Activated naive CD4-positive, alpha-beta T cell treated with anti-CD3 and anti-CD28 coated beads for 36 hours (primary cell): ENCODE results near the gene TP53TG3B. TPM values are rescaled to one million over a fixed set of nuclear protein-coding genes. Genes with fewer than 3 reads are reported as not detected.
A peak's percentile ranks its signal among the peaks of the same experiment; 100 is the strongest.
"Not testable (repeated sequence)": the region's sequence is repeated elsewhere in the genome, so short reads cannot be mapped to it uniquely, and the experiment has no call there.

ENCODE experiments used
- CTCF ChIA-PET: fragments of 350-600 bp; sonication (Branson Sonifier 250); formaldehyde crosslinking; loops from one replicate; lab custom pipeline; 2021; ENCODE audit warnings: antibody characterized with exemption; lab: Charles Lee
- DNase-seq: peaks from one replicate; pipeline ENCODE4 v3.0.0-alpha.2; 2020
- H3K27ac Mint-ChIP-seq: one replicate; pipeline ENCODE4 v1.8.0; 2021; ENCODE audit warnings: mild to moderate bottlenecking, mixed read lengths
- H3K27me3 Mint-ChIP-seq: one replicate; pipeline ENCODE4 v1.8.0; 2021; ENCODE audit warnings: low read depth, mixed read lengths
- H3K36me3 Mint-ChIP-seq: one replicate; pipeline ENCODE4 v1.8.0; 2021; ENCODE audit warnings: low read depth, mixed read lengths
- H3K4me1 Mint-ChIP-seq: one replicate; pipeline ENCODE4 v1.8.0; 2021; ENCODE audit warnings: low read depth, mixed read lengths
- H3K4me3 Mint-ChIP-seq: one replicate; pipeline ENCODE4 v1.8.0; 2021; ENCODE audit warnings: mild to moderate bottlenecking, moderate library complexity, mixed read lengths
- H3K9me3 Mint-ChIP-seq: one replicate; pipeline ENCODE4 v1.8.0; 2021; ENCODE audit warnings: mixed read lengths
- intact Hi-C: fragments of 100-400 bp; cut with micrococcal nuclease; formaldehyde crosslinking; loops from one replicate; pipeline ENCODE4 v1.15.1; 2023
- total RNA-seq, 2 experiments: library from RNA; stranded (reverse); gene quantifications; one replicate each; pipeline ENCODE4 v1.2.3, GENCODE V29; 2021

TP53TG3B gene
- not detected for total RNA-seq

GRCh38 chr16:33360541-33360940 lies at the start of gene TP53TG3B:
TSS of gene TP53TG3B (plus strand) at chr16:33360841. CDS start at chr16:33360909, 68 bp downstream.
- H3K4me3 Mint-ChIP-seq, H3K9me3 Mint-ChIP-seq, CTCF ChIA-PET, DNase-seq, H3K27me3 Mint-ChIP-seq, H3K36me3 Mint-ChIP-seq, intact Hi-C loops, H3K27ac Mint-ChIP-seq, H3K4me1 Mint-ChIP-seq: not testable (repeated sequence)

DNA sequence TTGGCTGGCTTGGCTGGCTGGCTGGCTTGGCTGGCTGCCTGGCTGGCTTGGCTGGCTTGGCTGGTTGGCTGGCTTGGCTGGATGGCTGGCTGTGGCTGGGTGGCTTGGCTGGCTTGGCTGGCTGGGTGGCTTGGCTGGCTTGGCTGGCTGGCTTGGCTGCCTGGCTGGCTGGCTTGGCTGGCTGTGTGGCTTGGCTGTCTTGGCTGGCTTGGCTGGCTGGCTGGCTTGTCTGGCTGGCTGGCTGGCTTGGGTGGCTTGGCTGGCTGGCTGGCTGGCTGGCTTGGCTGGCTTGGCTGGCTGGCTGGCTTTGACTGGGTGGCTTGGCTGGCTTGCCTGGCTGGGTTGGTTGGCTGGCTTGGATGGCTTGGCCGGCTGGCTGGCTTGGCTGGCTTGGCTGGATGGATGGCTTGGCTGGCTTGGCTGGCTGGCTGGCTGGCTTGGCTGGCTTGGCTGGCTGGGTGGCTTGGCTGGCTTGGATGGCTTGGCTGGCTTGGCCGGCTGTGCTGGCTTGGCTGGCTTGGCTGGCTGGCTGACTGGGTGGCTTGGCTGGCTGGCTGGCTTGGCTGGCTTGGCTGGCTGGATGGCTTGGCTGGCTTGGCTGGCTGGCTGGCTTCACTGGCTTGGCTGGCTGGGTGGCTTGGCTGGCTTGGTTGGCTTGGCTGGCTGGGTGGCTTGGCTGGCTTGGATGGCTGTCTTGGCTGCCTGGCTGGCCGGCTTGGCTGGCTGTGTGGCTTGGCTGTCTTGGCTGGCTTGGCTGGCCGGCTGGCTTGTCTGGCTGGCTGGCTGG lies 24.2 kb upstream of the TP53TG3B start:
- intact Hi-C loops, H3K27me3 Mint-ChIP-seq, H3K36me3 Mint-ChIP-seq, CTCF ChIA-PET, H3K9me3 Mint-ChIP-seq, H3K4me3 Mint-ChIP-seq, H3K27ac Mint-ChIP-seq, H3K4me1 Mint-ChIP-seq: not testable (repeated sequence)
- DNase-seq = peak; percentile 48

DNA sequence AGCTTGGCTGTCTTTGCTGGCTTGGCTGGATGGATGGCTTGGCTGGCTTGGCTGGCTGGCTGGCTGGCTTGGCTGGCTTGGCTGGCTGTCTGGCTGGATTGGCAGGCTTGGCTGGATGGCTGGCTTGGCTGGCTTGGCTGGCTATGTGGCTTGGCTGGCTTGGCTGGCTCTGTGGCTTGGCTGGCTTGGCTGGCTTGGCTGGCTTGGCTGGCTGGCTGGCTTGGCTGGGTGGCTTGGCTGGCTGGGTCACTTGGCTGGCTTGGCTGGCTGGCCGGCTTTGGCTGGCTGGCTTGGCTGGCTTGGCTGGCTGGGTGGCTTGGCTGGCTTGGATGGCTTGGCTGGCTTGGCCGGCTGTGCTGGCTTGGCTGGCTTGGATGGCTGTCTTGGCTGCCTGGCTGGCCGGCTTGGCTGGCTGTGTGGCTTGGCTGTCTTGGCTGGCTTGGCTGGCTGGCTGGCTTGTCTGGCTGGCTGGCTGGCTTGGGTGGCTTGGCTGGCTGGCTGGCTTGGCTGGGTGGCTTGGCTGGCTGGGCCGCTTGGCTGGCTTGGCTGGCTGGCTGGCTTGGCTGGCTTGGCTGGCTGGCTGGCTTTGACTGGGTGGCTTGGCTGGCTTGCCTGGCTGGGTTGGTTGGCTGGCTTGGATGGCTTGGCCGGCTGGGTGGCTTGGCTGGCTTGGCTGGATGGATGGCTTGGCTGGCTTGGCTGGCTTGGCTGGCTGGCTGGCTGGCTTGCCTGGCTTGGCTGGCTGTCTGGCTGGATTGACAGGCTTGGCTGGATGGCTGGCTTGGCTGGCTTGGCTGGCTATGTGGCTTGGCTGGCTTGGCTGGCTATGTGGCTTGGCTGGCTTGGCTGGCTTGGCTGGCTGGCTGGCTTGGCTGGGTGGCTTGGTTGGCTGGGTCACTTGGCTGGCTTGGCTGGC lies 22.8 kb upstream of the TP53TG3B start:
- H3K27me3 Mint-ChIP-seq, H3K36me3 Mint-ChIP-seq, CTCF ChIA-PET, intact Hi-C loops, H3K9me3 Mint-ChIP-seq, H3K27ac Mint-ChIP-seq, H3K4me3 Mint-ChIP-seq, H3K4me1 Mint-ChIP-seq: not testable (repeated sequence)
- DNase-seq = peak; percentile 31

GRCh38 chr16:33338543-33338951 lies 22.1 kb upstream of the TP53TG3B start:
- H3K9me3 Mint-ChIP-seq, H3K4me3 Mint-ChIP-seq, H3K36me3 Mint-ChIP-seq, H3K27me3 Mint-ChIP-seq, CTCF ChIA-PET, H3K4me1 Mint-ChIP-seq, intact Hi-C loops, H3K27ac Mint-ChIP-seq: not testable (repeated sequence)
- peak; percentile 15 for DNase-seq

- H3K4me1 Mint-ChIP-seq, H3K36me3 Mint-ChIP-seq, H3K27me3 Mint-ChIP-seq, intact Hi-C loops, CTCF ChIA-PET, H3K27ac Mint-ChIP-seq, H3K9me3 Mint-ChIP-seq, H3K4me3 Mint-ChIP-seq: not testable (repeated sequence)
- peak; percentile 32 for DNase-seq
Observed at GRCh38 chr16:33339093-33340061, 21.3 kb upstream of the TP53TG3B start.

Other genes starting within 250 kb of the TP53TG3B start
- gene TP53TG3C, start 166.6 kb upstream of the TP53TG3B start, total RNA-seq = not detected
- gene TP53TG3E, start 56.5 kb upstream of the TP53TG3B start, total RNA-seq = not detected
- not detected for gene TP53TG3F, start 98.8 kb downstream of the TP53TG3B start, total RNA-seq